Right ventricle myocardium inferior (tissue), 1 donor: ENCODE data around the gene SETD7. TPM values are rescaled to one million over a fixed set of nuclear protein-coding genes. Genes with fewer than 3 reads are reported as not detected.

Experiments
- ATAC-seq: fragments of 200-7000 bp; cut with Tn5 transposase; one replicate; pipeline ENCODE4 v1.9.1; 2020; ENCODE audit warnings: mild to moderate bottlenecking, moderate library complexity
- DNase-seq: peaks from one replicate; pipeline ENCODE4 v3.0.0; 2021; ENCODE audit errors: missing footprints
- intact Hi-C: fragments of 100-400 bp; cut with DNase I; formaldehyde crosslinking; loops from one replicate; pipeline ENCODE4 v1.11.0; 2022
- total RNA-seq: library from RNA; stranded (reverse); fragmentation: NEBNext Ultra II Directional; extraction: Animal tissue kit (Norgen Biotek cat#: 25700); gene quantifications from one replicate; pipeline ENCODE4 v1.2.1, GENCODE V29; 2021
- donor health status: DM: no; HTN: yes; CAD: no; lungs with severe emphysema.

SETD7 gene
- total RNA-seq, 1 donor from 2014 or later, result 52.2 TPM

DNA sequence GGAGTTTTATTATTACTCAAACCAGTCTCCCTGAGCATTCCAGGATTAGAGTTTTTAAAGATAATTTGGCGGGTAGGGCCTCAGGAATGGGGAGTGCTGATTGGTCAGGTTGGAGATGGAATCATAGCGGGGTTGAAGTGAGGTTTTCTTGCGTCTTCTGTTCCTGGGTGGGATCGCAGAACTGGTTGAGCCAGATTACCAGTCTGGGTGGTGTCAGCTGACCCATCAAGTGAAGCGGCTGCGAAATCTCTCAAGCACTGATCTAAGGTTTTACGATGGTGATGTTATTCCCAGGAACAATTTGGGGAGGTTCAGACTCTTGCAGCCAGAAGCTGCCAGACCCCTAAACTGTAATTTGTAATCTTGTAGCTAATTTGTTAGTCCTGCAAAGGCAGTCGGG lies 25.1 kb upstream of the SETD7 start:
- no peak for DNase-seq
- intact Hi-C loops, result no loop called here
- ATAC-seq, result no peak

DNA sequence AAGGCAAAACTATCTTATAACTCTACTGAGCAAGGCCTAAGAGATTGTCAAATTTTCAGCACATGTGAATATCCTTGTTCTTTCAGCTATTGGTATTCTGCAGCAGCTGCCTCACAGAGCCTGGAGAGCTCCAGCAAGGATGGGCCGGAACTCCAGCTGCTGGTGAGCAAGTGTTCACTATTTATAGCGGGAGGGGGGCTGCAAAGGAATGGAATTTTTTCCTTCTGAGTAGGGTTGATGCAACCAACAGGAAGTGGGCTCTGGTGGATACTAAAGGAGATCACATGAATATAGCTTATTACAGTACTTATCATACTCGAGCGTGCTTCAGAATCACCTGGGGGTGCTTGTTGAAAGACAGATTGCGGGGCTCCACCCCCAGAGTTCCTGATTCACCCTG lies 20.2 kb upstream of the SETD7 start:
- ATAC-seq (no peak), DNase-seq (no peak)
- intact Hi-C loops, result no loop called here

DNA sequence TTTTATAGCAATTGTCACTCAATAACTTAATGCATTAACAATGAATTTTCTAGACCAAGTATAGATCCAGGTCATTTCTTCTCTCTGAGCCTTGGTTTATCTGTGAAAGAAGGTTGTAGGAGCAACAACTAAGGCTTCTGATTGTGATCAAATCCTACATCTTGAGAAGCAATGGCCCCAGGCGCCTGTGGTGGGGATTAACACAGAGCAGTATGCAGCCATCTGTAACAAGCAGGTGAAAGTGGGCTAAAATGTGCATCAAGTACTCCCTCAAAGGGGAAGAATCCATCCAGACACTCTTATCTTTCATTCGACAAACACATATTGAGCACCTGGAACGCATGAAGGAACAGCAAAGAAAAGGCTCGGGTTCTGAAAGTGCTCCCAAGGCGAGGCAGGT lies 19.1 kb upstream of the SETD7 start:
- DNase-seq (no peak), ATAC-seq (no peak)
- intact Hi-C loops, result no loop called here

DNA sequence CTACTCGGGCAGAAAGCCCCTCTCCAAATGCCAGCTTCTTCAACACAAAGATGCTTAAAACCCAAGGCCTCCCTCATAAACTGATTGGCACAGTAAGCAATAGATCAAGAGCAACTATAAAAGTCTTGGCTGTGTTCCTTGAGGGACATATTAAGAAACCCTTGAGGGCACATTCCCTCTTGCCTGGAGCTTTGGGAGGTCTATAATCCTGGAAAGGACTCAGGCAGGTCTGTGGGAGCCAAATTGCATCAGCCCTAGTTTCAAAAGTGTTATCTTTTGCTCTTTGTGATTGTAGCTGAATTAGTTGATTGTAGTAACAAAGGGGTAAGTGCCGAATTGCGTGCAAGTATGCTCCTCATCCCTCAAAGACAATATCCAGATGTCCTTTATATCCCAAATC lies 18.6 kb upstream of the SETD7 start:
- no peak for ATAC-seq
- intact Hi-C loops, result no loop called here
- DNase-seq, result no peak

DNA sequence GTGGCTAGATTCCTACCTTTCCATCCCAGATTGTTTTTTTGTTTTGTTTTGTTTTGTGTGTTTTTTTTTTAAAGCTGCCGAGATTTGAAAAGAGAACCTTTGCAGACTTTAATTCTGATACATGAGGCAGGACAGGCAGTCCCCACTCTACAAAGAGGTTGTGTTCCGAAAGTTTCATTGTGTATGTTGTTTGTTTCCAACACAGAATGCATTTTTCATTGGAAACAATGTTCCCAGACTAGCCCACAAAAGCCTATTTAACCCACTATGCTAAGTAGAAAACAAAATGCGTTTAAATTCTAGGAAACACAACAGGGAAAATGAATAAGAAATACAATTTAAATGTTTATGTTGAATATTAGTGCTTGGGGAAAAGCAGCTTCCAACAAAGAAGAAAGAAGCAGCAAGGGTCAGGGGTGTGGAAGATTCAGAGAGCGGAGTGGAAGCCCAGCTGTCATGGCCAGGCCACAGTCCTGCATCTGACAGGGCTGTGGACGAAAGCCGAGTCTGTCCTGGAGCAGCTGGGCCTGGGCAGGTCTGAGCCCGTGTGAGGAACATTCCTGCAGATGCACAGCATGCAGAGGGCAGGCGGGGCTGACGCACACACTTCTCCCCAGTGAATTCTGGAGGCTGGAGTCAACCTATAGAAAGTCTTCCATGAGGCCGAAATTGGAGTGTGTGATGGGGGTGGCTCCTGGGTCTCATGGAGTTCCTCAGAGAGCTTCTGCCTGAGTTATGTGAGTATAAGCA lies 12.4 kb upstream of the SETD7 start:
- DNase-seq (no peak), ATAC-seq (no peak)
- intact Hi-C loops, result no loop called here

DNA sequence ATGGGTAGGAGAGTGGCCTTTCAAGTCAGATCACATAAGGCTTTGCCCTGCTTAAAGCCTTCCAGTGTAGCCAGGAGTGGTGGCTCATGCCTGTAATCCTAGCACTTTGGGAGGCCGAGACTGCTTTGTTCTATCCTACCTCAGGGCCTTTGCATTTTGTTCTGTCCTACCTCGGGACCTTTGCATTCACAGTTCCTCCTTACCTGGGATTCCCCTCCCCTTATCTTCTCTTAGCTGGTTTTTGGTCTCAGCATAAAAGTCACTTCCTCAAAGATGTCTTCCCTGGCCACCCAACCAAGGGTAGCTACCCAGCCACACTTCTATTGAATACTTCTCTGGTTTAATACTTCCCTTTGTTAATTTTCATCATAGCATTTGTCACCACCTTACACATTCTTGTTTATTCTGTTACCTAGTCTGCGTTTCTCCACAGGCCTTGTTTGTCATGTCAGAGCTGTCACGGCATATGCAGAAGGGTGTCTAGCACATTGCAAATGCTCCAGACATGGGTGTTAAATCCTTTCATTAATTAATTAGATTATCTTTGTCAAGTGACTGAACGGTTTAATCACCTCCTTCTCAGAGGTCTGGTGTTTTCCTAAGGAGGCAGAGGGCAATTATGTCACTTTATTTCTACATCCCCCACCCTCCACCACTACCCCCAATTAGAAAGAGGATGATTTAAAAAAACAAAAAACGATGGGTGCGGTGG lies 11.3 kb upstream of the SETD7 start:
- DNase-seq (no peak), ATAC-seq (no peak)
- intact Hi-C loops, result no loop called here

DNA sequence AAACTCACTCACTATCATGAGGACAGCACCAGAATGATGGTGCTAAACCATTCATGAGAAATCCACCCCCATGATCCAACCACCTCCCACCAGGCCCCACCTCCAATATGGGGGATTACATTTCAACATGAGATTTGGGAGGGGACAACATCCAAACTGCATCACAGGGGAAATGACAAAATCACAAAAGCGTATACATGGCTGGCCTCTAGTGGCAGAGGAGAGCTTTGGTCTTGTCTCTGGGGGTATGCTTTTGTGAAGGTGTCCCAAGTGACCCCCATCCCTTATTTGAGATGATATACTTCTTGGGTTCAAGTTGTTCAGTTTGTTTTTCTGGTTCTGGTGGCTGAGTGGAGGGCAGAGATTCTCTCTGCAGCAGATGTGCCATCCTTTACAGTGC lies 8.5 kb upstream of the SETD7 start:
- no peak for ATAC-seq
- DNase-seq, result no peak
- intact Hi-C loops, result no loop called here

DNA sequence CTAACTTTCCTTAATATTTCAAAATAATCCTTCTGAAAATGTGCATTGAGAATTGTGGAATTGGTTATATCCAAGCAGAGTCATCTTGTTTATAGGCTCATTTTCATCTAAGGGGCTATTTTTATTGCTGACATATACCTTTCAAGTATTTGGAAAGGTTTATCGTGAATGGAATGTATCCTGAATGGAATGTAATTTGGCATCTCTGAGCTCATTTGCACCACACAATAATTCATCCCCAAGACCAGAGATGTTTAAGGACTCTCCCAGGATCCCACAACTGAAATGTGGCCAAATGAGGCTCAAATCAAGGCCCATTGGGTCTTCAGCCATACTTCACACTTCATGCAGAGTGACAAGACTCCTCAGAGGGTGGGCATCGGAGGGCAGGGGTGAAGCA lies 7.5 kb upstream of the SETD7 start:
- intact Hi-C loops, result no loop called here
- DNase-seq (no peak), ATAC-seq (no peak)

DNA sequence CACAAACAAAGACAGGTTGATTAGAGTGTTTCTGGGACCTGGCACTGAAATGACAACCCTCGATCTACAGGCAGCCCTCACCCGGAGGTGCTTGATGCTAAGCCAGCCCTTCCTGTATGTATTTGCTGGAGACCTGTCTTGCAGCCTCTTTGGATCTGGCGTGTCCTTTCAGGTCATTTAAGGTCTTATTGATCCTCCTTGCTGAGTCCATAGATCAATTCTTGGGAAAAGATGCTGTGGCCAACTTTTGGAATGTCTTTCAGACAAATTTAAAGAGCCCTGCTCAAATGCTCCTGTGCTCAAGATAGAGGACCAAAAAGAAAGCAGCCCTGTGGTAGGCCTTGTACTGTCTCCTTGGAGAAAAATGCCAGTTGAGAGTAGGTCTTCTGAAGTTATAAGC lies 6.8 kb upstream of the SETD7 start:
- DNase-seq, result no peak
- ATAC-seq, result no peak
- intact Hi-C loops, result no loop called here

DNA sequence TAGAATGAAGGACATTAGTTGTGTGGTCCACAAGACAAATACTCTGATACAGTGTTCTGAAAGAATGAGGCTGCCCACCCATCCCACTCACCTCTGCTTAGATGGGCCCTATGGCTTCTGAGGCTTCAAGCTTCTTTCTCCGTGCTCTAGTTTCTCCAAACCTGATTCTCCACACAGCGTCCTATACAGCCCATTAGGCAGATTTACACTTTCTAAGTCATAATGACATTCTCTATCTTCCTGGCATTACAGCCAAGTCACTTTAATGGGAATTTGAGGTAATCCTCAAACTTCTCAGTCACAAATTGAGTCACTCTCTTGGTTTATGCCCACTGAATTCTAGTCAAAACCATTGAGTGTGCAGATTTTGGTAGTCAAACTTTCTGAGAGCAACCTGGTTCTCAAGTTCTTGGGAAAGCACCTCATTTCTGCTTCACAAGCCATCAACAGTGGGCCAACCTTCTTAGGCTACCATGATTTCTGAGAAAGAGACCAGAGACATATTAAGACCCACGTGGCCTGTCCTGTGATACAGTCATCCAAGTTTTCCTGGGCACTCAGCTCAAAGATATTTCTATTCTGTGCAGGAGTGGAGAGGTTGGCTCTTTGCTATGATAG lies 6.2 kb upstream of the SETD7 start:
- ATAC-seq (no peak), DNase-seq (no peak)
- intact Hi-C loops, result no loop called here

DNA sequence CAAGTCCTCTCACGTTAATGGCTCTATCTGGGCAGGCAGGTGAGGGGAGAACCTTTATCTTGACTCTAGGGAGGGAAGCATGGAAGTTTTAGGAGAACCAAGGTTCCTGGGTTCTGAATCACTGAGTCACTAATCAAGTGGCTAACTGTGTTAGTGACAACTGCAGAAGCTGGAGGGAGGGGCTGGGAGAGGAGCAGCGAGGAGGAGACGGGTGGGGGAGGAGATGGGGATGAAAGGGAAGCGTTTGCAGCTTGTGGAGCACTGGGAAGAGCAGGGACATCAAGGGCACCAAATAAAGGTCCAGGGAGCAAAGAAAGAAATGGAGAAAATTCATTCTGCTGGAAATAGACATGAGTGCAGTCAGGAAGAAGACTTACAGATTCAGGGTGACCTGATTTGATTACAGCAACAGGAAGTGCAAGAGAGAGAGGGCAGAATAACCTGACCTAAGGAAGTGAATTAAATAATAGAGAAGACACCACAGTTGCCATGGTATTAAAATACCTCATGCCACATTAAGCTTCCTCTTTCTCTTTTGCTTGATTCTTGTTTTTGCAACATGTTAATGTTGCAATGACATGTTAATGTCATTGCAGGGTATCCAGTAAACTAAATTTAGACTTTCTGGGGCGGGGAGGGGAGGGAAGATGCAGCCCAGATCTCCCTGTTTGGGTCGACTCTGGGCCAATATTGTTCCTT lies 4.5 kb upstream of the SETD7 start:
- ATAC-seq (no peak), DNase-seq (no peak)
- intact Hi-C loops, result no loop called here

DNA sequence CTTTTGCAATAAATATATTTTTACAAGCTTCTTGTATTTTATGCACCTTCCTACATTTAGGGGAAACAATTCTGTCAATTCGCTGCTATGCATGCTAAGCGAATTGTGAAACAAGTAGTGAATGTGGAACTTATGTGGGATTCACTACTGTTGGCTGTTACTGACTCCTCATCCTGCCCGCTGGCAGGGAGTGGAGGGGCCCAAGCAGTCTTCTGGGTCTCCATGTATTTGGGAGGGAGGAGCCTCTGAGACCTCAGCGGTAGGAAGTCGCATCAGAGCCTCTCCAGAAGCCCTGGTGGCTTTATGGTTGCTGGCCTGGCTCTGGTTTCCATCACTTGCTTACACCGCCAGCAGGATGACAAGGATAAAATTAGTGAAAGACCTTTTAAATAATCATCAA lies 3.7 kb upstream of the SETD7 start:
- DNase-seq, result no peak
- intact Hi-C loops, result loop anchor here (5.0 to 10.0 kb wide), 3 partner anchors 42 to 525 kb away; partner anchors contain the start of gene RAB33B
- ATAC-seq, result no peak

DNA sequence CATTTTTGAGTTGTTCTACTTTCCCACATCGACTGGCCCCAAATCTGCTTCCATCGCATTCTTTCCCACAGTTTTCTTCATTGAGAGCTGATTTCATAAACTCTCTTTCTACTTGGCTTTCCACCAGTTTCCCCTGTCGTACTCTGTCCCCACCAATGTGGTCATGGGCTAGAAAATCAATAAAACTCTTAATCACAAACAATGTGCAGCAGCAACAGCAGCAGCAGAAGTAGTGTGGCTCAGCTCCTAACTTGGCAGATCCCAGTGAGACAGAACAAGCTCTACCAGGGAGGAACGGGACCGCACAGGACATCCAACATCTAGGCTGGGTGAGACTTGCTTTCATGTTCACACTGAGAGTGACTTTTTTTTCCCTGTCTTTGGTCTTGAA lies 3.1 kb upstream of the SETD7 start:
- ATAC-seq, result no peak
- DNase-seq, result no peak
- intact Hi-C loops, result loop anchor here (5.0 to 10.0 kb wide), 3 partner anchors 42 to 524 kb away; partner anchors contain the start of gene RAB33B

DNA sequence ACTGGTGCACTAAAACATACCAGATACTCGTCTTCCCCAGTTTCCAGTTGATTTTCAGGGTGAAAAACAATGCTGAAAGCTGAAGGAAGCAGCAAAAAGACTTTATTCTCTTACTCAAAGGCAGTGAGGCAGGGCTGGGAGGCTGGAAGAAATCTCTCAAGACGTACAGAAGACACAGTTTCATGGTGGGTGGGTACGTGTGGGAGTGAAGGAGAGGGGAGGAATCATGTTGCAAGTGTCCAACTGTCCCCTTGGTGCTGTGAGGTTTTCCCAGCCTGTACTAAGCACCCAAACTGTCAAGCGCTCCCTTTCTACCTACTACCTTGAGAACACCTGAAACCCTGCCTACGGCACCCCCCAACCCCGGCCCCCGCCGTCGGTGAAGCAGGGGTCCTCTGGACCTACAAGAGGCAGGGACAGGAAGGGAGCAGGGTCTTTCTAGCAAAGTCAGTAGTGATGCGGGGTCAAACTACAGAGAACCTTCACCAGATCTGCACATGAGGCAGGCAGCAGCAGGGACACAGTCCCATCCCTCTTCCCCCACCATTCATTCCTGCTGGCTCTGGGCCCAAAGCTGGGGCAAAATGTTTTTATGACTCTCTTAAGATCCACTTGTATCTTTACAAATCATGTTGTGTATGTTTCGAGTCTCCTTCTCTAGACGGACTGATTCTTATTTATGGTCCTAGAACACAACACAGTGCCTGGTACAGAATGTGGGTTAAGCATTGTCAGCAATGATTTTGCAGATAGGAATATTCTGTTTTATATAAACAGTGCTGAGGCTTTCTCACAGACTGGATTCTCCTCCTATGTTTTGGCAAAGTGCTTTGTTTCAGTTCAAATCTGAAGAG lies 2.4 kb upstream of the SETD7 start:
- intact Hi-C loops, result loop anchor here (5.0 to 10.0 kb wide), 3 partner anchors 41 to 524 kb away; partner anchors contain the start of gene RAB33B
- ATAC-seq, result no peak
- no peak for DNase-seq

DNA sequence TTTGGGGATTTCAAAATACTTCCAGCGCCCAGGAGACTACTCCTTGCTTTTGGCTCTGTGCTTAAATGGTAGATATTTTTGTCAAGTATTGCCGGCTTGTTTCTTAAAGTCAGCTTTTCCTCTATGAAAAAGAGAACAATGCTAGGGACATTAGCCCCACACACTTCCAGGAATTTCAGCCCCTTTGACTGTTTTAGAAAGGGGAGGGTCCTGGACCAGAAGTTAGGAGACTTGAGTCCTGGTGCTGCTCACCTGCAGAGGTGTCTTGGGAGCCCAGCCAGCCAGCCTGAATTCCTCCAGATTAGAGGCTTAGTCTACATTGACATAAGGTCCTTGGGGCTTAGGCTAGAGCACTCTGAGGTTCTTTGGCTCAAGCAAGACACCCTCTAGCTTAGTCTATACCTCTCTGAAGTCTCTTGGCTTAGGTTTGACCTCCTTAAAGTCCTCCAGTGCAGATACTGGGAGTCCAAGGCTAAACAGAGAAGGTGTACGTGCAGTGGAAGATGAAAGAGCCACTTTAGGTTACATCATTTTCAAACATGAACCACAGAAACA lies 1.6 kb upstream of the SETD7 start:
- intact Hi-C loops, result loop anchor here (5.0 to 10.0 kb wide), 3 partner anchors 40 to 523 kb away; partner anchors contain the start of gene RAB33B
- no peak for ATAC-seq
- DNase-seq, result no peak

DNA sequence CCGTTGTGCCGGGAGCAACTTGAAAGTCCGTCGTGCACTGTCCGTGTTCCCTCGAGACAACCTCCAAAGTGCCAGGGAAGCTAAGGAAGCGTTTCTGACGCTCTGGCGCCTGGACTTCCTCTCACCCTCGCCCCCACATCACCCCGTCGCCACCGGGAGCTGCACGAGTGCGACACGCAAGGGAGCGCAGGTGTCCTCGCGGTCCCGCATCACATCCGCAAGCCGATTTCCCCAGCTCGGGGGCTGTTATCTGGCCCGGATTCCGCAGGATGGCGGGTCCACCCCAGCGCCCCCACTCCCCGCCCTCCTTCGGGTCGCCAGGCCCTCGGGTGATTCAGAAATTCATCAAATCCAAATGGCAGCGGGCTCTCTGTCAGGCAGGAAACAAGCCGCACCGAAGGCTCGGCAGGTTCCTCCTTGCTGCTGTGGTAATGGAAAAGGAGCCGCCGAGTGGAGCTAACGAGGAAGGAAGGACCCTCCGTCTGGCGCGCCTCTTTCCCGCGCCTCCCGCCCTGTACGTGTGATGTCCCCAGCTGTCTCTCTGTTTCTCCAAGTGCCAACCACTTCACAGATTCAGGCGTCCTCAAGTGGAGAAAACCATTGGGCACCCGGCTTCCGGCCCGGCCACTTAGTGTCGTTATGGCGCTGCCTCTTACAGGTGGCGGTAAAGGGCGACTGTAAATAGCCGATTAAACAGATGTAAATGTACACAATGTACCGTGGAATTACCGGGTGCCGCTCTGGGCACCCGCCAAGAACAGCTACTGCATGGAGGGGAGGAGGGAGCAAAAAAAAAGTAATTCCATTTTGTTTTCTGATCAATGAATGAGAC lies 921 bp upstream of the SETD7 start:
- DNase-seq, result peak; percentile 85
- peak; percentile 8 for ATAC-seq
- intact Hi-C loops, result loop anchor here (5.0 to 10.0 kb wide), 3 partner anchors 40 to 522 kb away; partner anchors contain the start of gene RAB33B

DNA sequence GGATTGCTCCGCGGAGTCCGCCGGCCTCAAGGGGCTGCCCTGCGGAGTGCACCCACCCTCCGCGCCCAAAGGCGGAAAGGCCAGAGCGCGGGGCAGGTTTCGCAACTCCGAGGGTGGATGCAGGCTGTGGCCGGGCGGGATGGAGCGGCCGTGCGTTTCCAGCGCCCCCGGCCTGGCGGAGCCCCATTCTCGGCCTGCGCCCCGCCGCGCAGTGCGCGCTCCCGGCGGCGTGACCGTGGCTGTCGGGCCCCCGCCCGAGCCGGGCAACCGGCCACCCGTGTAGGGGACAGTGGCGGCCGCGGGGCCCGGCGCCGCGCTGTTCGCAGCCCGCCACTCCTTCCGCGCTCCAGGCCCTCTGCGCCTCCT lies 331 bp downstream of the SETD7 start:
- peak; percentile 85 for DNase-seq
- intact Hi-C loops, result loop anchor here (5.0 to 10.0 kb wide), 3 partner anchors 38 to 521 kb away; partner anchors contain the start of gene RAB33B
- ATAC-seq, result peak; percentile 45
